WTC11 (cell line): Measurements from ENCODE around the gene CBFA2T2. TPM values are rescaled to one million over a fixed set of nuclear protein-coding genes. Genes with fewer than 3 reads are reported as not detected.
A peak's percentile ranks its signal among the peaks of the same experiment; 100 is the strongest.

Experiments used
- ATAC-seq: fragments of 200-7000 bp; cut with Tn5 transposase; 2 replicates; pipeline ENCODE4 v1.10.0; 2021; ENCODE audit warnings: mild to moderate bottlenecking, moderate library complexity
- CTCF ChIA-PET: fragments of 300-600 bp; sonication (Branson Sonifier 250); formaldehyde crosslinking; loops from one replicate; lab custom pipeline; 2021; ENCODE audit warnings: antibody characterized with exemption; lab: Charles Lee
- POLR2A ChIA-PET: fragments of 350-600 bp; sonication (Branson Sonifier 250); formaldehyde crosslinking; loops from one replicate; lab custom pipeline; 2021; ENCODE audit warnings: antibody characterized with exemption; lab: Charles Lee
- DNase-seq: peaks from one replicate; pipeline ENCODE4 v3.0.0; 2021; ENCODE audit warnings: low spot score
- H3K27ac Mint-ChIP-seq: 2 replicates; pipeline ENCODE4 v1.8.0; 2021; ENCODE audit warnings: mixed read lengths
- H3K27me3 Mint-ChIP-seq: 2 replicates; pipeline ENCODE4 v1.8.0; 2021; ENCODE audit warnings: low read depth, mild to moderate bottlenecking, moderate library complexity, mixed read lengths
- H3K36me3 Mint-ChIP-seq: 2 replicates; pipeline ENCODE4 v1.8.0; 2021; ENCODE audit warnings: mixed read lengths
- H3K4me1 Mint-ChIP-seq: 2 replicates; pipeline ENCODE4 v1.8.0; 2022; ENCODE audit warnings: mixed read lengths
- H3K4me3 Mint-ChIP-seq: 2 replicates; pipeline ENCODE4 v1.8.0; 2021; ENCODE audit warnings: mild to moderate bottlenecking, moderate library complexity, mixed read lengths
- H3K9me3 Mint-ChIP-seq: 2 replicates; pipeline ENCODE4 v1.8.0; 2021; ENCODE audit warnings: mixed read lengths
- AFF4 ChIP-seq: sonication (generic); formaldehyde crosslinking; IDR thresholded peaks from 2 replicates; pipeline ENCODE4 v1.8.1; 2023; ENCODE audit warnings: mild to moderate bottlenecking, missing genetic modification reagents, borderline replicate concordance
- AR ChIP-seq: fragments of 250-450 bp; sonication (Bioruptor Pico); IDR thresholded peaks from 2 replicates; pipeline ENCODE4 v1.9.0; 2021; ENCODE audit warnings: mild to moderate bottlenecking
- E2F5 ChIP-seq: sonication (generic); formaldehyde crosslinking; IDR thresholded peaks from 2 replicates; pipeline ENCODE4 v1.8.1; 2022; ENCODE audit warnings: mild to moderate bottlenecking, moderate library complexity, missing genetic modification reagents
- ERG ChIP-seq: fragments of 250-450 bp; sonication (Bioruptor Pico); IDR thresholded peaks from 2 replicates; pipeline ENCODE4 v1.8.0; 2021; ENCODE audit warnings: mild to moderate bottlenecking
- GABPB1 ChIP-seq: sonication (generic); formaldehyde crosslinking; IDR thresholded peaks from 2 replicates; pipeline ENCODE4 v1.8.1; 2023; ENCODE audit warnings: mild to moderate bottlenecking, missing genetic modification reagents
- KAT7 ChIP-seq: sonication (generic); formaldehyde crosslinking; IDR thresholded peaks from 2 replicates; pipeline ENCODE4 v1.8.1; 2023; ENCODE audit warnings: missing genetic modification reagents, mild to moderate bottlenecking, borderline replicate concordance
- NFATC4 ChIP-seq: fragments of 250-450 bp; sonication (Bioruptor Pico); IDR thresholded peaks from 2 replicates; pipeline ENCODE4 v1.9.0; 2021; ENCODE audit warnings: mild to moderate bottlenecking
- NFYB ChIP-seq: sonication (generic); formaldehyde crosslinking; conservative IDR thresholded peaks from 2 replicates; pipeline ENCODE4 v1.8.0; 2022; ENCODE audit warnings: low read depth, missing genetic modification reagents
- ZBTB21 ChIP-seq: sonication (generic); formaldehyde crosslinking; IDR thresholded peaks from 2 replicates; pipeline ENCODE4 v1.8.1; 2023; ENCODE audit warnings: mild to moderate bottlenecking, missing genetic modification reagents, borderline replicate concordance
- ZBTB43 ChIP-seq: sonication (generic); formaldehyde crosslinking; IDR thresholded peaks from 2 replicates; pipeline ENCODE4 v1.8.1; 2023; ENCODE audit warnings: mild to moderate bottlenecking, missing genetic modification reagents
- ZNF416 ChIP-seq: fragments of 250-450 bp; sonication (Bioruptor Pico); IDR thresholded peaks from 2 replicates; pipeline ENCODE4 v1.9.0; 2021; ENCODE audit warnings: mild to moderate bottlenecking, inconsistent platforms
- total RNA-seq: library from RNA; stranded (reverse); gene quantifications from 3 replicates; pipeline ENCODE4 v1.2.3, GENCODE V29; 2021
- TF ChIP-seq, protein P1 (sequence below): sonication (generic); formaldehyde crosslinking; IDR thresholded peaks from 2 replicates; pipeline ENCODE4 v1.8.0; 2023; ENCODE audit warnings: mild to moderate bottlenecking, missing genetic modification reagents

The CBFA2T2 gene
- total RNA-seq, 1 experiment from 2014 or later: 22.1 TPM

GRCh38 chr20:33539129-33539528 is 49.2 kb downstream of the CBFA2T2 start:
- POLR2A ChIA-PET: no interaction called here

GRCh38 chr20:33540427-33540826 is 50.5 kb downstream of the CBFA2T2 start:
- H3K4me1 Mint-ChIP-seq: peaks cover 2% of the 10 kb centered on the region; the same call in 1 of the 2 replicates
- TF ChIP-seq E2F5: no peak
- no peak for TF ChIP-seq ERG (CRISPR knock-in tag)
- TF ChIP-seq ZBTB43 (CRISPR knock-in tag): no peak
- TF ChIP-seq NFATC4 (CRISPR knock-in tag): no peak
- no peak for TF ChIP-seq AR (CRISPR knock-in tag)
- no peak for TF ChIP-seq NFYB (CRISPR knock-in tag)
- TF ChIP-seq ZNF416 (CRISPR knock-in tag): no peak
- no peak for ATAC-seq
- ChIA-PET CTCF (no interaction called here), POLR2A (no interaction called here)
- no peak overlapping the region for H3K27ac Mint-ChIP-seq
- H3K27me3 Mint-ChIP-seq: no peaks in the 10 kb centered on the region
- no peak overlapping the region for H3K4me3 Mint-ChIP-seq
- no peak for DNase-seq
- H3K36me3 Mint-ChIP-seq: peaks cover 16% of the 10 kb centered on the region
- peaks cover 15% of the 10 kb centered on the region for H3K9me3 Mint-ChIP-seq

More at GRCh38 chr20:33539129-33539528, 49.2 kb downstream of the CBFA2T2 start:
- Mint-ChIP-seq H3K27ac (no peak overlapping the region), H3K36me3 (peaks cover 16% of the 10 kb centered on the region), H3K4me3 (no peak overlapping the region), H3K9me3 (peaks cover 15% of the 10 kb centered on the region), H3K27me3 (no peaks in the 10 kb centered on the region)
- CTCF ChIA-PET: no interaction called here
- ATAC-seq: no peak
- DNase-seq: no peak
- TF ChIP-seq, protein P1, sequence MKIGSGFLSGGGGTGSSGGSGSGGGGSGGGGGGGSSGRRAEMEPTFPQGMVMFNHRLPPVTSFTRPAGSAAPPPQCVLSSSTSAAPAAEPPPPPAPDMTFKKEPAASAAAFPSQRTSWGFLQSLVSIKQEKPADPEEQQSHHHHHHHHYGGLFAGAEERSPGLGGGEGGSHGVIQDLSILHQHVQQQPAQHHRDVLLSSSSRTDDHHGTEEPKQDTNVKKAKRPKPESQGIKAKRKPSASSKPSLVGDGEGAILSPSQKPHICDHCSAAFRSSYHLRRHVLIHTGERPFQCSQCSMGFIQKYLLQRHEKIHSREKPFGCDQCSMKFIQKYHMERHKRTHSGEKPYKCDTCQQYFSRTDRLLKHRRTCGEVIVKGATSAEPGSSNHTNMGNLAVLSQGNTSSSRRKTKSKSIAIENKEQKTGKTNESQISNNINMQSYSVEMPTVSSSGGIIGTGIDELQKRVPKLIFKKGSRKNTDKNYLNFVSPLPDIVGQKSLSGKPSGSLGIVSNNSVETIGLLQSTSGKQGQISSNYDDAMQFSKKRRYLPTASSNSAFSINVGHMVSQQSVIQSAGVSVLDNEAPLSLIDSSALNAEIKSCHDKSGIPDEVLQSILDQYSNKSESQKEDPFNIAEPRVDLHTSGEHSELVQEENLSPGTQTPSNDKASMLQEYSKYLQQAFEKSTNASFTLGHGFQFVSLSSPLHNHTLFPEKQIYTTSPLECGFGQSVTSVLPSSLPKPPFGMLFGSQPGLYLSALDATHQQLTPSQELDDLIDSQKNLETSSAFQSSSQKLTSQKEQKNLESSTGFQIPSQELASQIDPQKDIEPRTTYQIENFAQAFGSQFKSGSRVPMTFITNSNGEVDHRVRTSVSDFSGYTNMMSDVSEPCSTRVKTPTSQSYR (CRISPR knock-in tag): no peak
- TF ChIP-seq ZBTB43 (CRISPR knock-in tag) (no peak), AFF4 (no peak), KAT7 (CRISPR knock-in tag) (no peak), GABPB1 (CRISPR knock-in tag) (0 out of 2 replicates have a peak, but pooled peaks have one; percentile 32), ZBTB21 (CRISPR knock-in tag) (no peak)
- TF ChIP-seq, all 79 proteins: peak for 1
- H3K4me1 Mint-ChIP-seq: peaks cover 2% of the 10 kb centered on the region; the same call in 1 of the 2 replicates
